H1 (cell line): Measurements from ENCODE around the gene ADSS1.

Experiments
- GABPA ChIP-seq: IDR thresholded peaks from 2 replicates; pipeline ENCODE4 v1.6.1; 2011; ENCODE audit warnings: mild to moderate bottlenecking, low read length, moderate library complexity, borderline replicate concordance; ENCODE audit not compliant: insufficient read depth
- POLR2AphosphoS5 ChIP-seq: IDR thresholded peaks from 2 replicates; pipeline ENCODE4 v1.6.1; 2011; ENCODE audit warnings: low read depth, low read length
- RNF2 ChIP-seq: fragments of 200-900, 300-1000 bp; sonication (generic); IDR thresholded peaks from 2 replicates; pipeline ENCODE4 v1.7.1; 2016; ENCODE audit warnings: borderline replicate concordance, low read depth, mild to moderate bottlenecking, antibody characterized with exemption, low read length; ENCODE audit not compliant: poor library complexity, severe bottlenecking; ENCODE audit errors: missing control alignments
- SIN3A ChIP-seq, 2 experiments: IDR thresholded peaks in 1 of 2; conservative IDR thresholded peaks in 1 of 2; 2 replicates each; pipeline ENCODE4 v1.6.1; 2011 to 2012; ENCODE audit warnings: low read length in 2 of 2, improper control_type of control experiment in 1 of 2, low read depth in 1 of 2, mild to moderate bottlenecking in 1 of 2
- TF ChIP-seq, protein P1 (sequence below), 3 experiments: IDR thresholded peaks; 1 replicate in 2 of 3; 2 replicates in 1 of 3; pipeline versions ENCODE4 v1.5.1 to v1.6.1; 2011; ENCODE audit warnings: low read length in 3 of 3, mild to moderate bottlenecking in 3 of 3, inconsistent platforms in 2 of 3, low read depth in 1 of 3, moderate library complexity in 1 of 3; ENCODE audit not compliant: insufficient read depth in 1 of 3; ENCODE audit errors: control extremely low read depth in 1 of 3

DNA sequence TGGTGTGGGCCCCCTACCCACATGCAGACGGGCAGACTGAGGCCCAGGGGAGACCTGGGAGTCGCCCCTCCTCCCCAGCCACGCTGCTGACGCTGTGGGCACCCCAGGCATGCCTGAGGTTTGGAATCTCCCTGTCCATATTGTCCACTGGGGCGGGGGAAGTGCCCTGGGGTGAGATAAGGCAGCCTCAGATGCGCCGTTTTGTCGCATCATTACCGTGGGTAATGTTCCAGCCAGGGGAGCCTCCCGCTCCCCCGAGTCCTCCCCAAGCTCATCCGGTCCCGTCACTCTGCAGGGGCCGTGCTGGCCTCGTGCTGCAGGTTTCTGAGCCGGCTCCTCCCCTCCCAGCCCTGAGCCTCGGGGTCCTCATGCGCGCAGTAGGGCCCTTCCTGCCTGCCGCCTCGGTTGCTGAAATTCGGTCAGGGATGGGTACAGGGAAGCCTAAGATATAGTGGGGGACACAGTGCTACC, 23.2 kb upstream of the ADSS1 start:
- TF ChIP-seq, protein P1, sequence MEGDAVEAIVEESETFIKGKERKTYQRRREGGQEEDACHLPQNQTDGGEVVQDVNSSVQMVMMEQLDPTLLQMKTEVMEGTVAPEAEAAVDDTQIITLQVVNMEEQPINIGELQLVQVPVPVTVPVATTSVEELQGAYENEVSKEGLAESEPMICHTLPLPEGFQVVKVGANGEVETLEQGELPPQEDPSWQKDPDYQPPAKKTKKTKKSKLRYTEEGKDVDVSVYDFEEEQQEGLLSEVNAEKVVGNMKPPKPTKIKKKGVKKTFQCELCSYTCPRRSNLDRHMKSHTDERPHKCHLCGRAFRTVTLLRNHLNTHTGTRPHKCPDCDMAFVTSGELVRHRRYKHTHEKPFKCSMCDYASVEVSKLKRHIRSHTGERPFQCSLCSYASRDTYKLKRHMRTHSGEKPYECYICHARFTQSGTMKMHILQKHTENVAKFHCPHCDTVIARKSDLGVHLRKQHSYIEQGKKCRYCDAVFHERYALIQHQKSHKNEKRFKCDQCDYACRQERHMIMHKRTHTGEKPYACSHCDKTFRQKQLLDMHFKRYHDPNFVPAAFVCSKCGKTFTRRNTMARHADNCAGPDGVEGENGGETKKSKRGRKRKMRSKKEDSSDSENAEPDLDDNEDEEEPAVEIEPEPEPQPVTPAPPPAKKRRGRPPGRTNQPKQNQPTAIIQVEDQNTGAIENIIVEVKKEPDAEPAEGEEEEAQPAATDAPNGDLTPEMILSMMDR (IDR thresholded peaks at IDR 0.05; ENCODE audit: control extremely low read depth in 1 of 3, insufficient read depth in 1 of 3, low read depth in 1 of 3, low read length in 3 of 3), result no peak
- TF ChIP-seq GABPA, result no peak
- TF ChIP-seq RNF2, result no peak
- TF ChIP-seq SIN3A (conservative IDR thresholded peaks at IDR 0.05 in 1 of 2, IDR thresholded peaks at IDR 0.05 in 1 of 2; ENCODE audit: low read depth in 1 of 2, low read length in 2 of 2), result no peak
- TF ChIP-seq POLR2AphosphoS5, result no peak
